ENCODE results near the gene PACS2.

- TF ChIP-seq CTCF (IDR thresholded peaks at IDR 0.05): no peak
- no peak for TF ChIP-seq TP53 (CRISPR knock-in tag; IDR thresholded peaks at IDR 0.05)
- TF ChIP-seq CREB1 (CRISPR knock-in tag; IDR thresholded peaks at IDR 0.05): no peak
- no peak for TF ChIP-seq TEAD4 (CRISPR knock-in tag; IDR thresholded peaks at IDR 0.05)
- TF ChIP-seq RELA (CRISPR knock-in tag; IDR thresholded peaks at IDR 0.05; ENCODE audit: borderline replicate concordance): no peak
- no peak for TF ChIP-seq ZNF512 (CRISPR knock-in tag; IDR thresholded peaks at IDR 0.05; ENCODE audit: borderline replicate concordance)
- no peak for TF ChIP-seq GABPB1 (CRISPR knock-in tag; IDR thresholded peaks at IDR 0.05)
- no peak for TF ChIP-seq AR (CRISPR knock-in tag; IDR thresholded peaks at IDR 0.05)
- TF ChIP-seq TEAD1 (CRISPR knock-in tag; IDR thresholded peaks at IDR 0.05): no peak
- TF ChIP-seq ZBTB43 (CRISPR knock-in tag; IDR thresholded peaks at IDR 0.05): no peak
- no peak for TF ChIP-seq JUN (CRISPR knock-in tag; IDR thresholded peaks at IDR 0.05)
Measured at GRCh38 chr14:105421723-105422615, 107.4 kb downstream of the PACS2 start.
